ENCODE results near the gene TCEANC. TPM values are rescaled to one million over a fixed set of nuclear protein-coding genes. Genes with fewer than 3 reads are reported as not detected.

The TCEANC gene
- total RNA-seq, 1 experiment from 2014 or later = 3.1 TPM

DNA sequence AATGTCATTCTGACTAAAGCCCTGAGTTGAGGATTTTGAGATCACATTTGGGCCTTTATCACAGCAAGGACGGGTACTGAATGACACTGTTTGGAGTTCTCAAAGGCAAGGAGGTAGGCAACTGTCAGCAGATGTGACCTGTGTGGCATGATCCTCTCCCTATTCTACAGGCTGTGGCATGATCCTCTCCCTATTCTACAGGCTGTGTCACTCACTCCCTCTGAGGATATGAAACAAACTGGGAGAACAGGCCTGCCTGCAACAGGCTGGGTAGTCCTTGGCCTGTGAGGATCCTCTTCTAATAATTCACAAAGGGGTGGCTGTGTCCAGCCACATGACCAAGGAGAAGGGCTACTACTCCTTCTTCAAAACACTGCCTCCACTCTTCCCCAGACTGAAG, 14.9 kb upstream of the TCEANC start:
- H2BK15ac ChIP-seq (ENCODE audit: low read depth, low read length) = no peak overlapping the region
- no peak overlapping the region for H4K5ac ChIP-seq (ENCODE audit: insufficient read length, low read depth, low read length)
- H3K4me1 ChIP-seq (ENCODE audit: insufficient read depth, low read length) = no peaks in the 10 kb centered on the region
- no peak overlapping the region for H3K18ac ChIP-seq (ENCODE audit: insufficient read length, low read depth, low read length)
- no peak overlapping the region for H3K4me2 ChIP-seq (ENCODE audit: insufficient read depth, insufficient read length, low read length)
- no peak overlapping the region for H2BK12ac ChIP-seq (ENCODE audit: insufficient read length, low read depth, low read length)
- no peaks in the 10 kb centered on the region for H4K20me1 ChIP-seq (ENCODE audit: control insufficient read depth, insufficient read depth, insufficient read length)
- H3K23ac ChIP-seq (ENCODE audit: insufficient read length, low read depth, low read length) = no peak overlapping the region
- H3K79me1 ChIP-seq (ENCODE audit: insufficient read depth, low read depth, low read length, poor library complexity, severe bottlenecking) = no peaks in the 10 kb centered on the region
- no peaks in the 10 kb centered on the region for H3K23me2 ChIP-seq (ENCODE audit: insufficient read length, low read depth, low read length, poor library complexity, severe bottlenecking)
- DNase-seq = no peak
- H3K14ac ChIP-seq (ENCODE audit: insufficient read depth, low read length) = no peak overlapping the region
- Mint-ChIP-seq H3K36me3 (ENCODE audit: insufficient read depth in 1 of 3, low read depth in 3 of 3) (peaks cover 16 to 25% (median 24%) of the 10 kb centered on the region in 3 experiments), H3K27me3 (ENCODE audit: low read depth) (peaks cover 5% of the 10 kb centered on the region), H3K4me1 (peaks cover 0 to 4% of the 10 kb centered on the region in 2 experiments; a peak in 1 of 4 replicates), H3K27ac (no peak overlapping the region), H3K9me3 (peaks cover 51 to 53% of the 10 kb centered on the region in 2 experiments), H3K4me3 (no peak overlapping the region)
- no peak for TF ChIP-seq CTCF (conservative IDR thresholded peaks at IDR 0.05)
- H2BK5ac ChIP-seq (ENCODE audit: insufficient read length, low read length) = no peak overlapping the region
- H4K91ac ChIP-seq (ENCODE audit: insufficient read length, low read depth, low read length) = no peak overlapping the region
- H3K27me3 ChIP-seq (ENCODE audit: insufficient read depth, low read length) = no peaks in the 10 kb centered on the region
- H3K27ac ChIP-seq (ENCODE audit: insufficient read length, low read depth, low read length) = no peak overlapping the region
- H3T11ph ChIP-seq (ENCODE audit: low read length) = no peak overlapping the region
- no peaks in the 10 kb centered on the region for H3K79me2 ChIP-seq (ENCODE audit: insufficient read depth, low read length)
- no peak overlapping the region for H3K4ac ChIP-seq (ENCODE audit: low read depth, low read length)
- no peak overlapping the region for H3K56ac ChIP-seq (ENCODE audit: insufficient read length, low read depth, low read length)
- no peak overlapping the region for H3K9ac ChIP-seq (ENCODE audit: extremely low read depth, insufficient read length, low read length)
- no CpG with 5 or more reads among the region's 1 CpG for WGBS (ENCODE audit: extremely low coverage, insufficient read length, low lambda C conversion rate)
- no peak overlapping the region for H2BK20ac ChIP-seq (ENCODE audit: low read depth, low read length, poor library complexity, severe bottlenecking)
- no peak overlapping the region for H4K8ac ChIP-seq (replicated peaks; ENCODE audit: insufficient read length, low read depth, low read length)
- no peak overlapping the region for H2AK5ac ChIP-seq (ENCODE audit: insufficient read length, low read length)
- no peak overlapping the region for H2AFZ ChIP-seq (ENCODE audit: low read length)
- peaks cover 34% of the 10 kb centered on the region for H3K9me3 ChIP-seq (ENCODE audit: control insufficient read depth, low read depth, low read length)
- no peak overlapping the region for H2BK120ac ChIP-seq (ENCODE audit: low read depth, low read length, poor library complexity, severe bottlenecking)

All from H9 (cell line).